Esophagus squamous epithelium (tissue), 5 donors: Measurements from ENCODE around the gene SYT17. TPM values are rescaled to one million over a fixed set of nuclear protein-coding genes. Genes with fewer than 3 reads are reported as not detected.

Source experiments
- DNase-seq: peaks from one replicate; lab custom pipeline; 2025; lab: John Stamatoyannopoulos, UW
- H3K27ac ChIP-seq, 4 donors: fragments of 200-600 bp; sonication (generic); one replicate each; pipeline ENCODE4 v1.5.1; 2016 to 2019; ENCODE audit warnings: mild to moderate bottlenecking in 1 of 4
- H3K27me3 ChIP-seq, 4 donors: fragments of 200-600 bp; sonication (generic); 1 replicate in 3 of 4; 2 replicates in 1 of 4; pipeline versions ENCODE4 v1.5.1 to v1.6.0; 2017 to 2021; ENCODE audit warnings: antibody characterized with exemption in 1 of 4
- H3K36me3 ChIP-seq, 3 donors: fragments of 200-600 bp; sonication (generic); one replicate each; pipeline ENCODE4 v1.5.1; 2016 to 2019
- H3K4me1 ChIP-seq, 3 donors: fragments of 200-600 bp; sonication (generic); one replicate each; pipeline ENCODE4 v1.5.1; 2017 to 2019
- H3K4me3 ChIP-seq, 4 donors: fragments of 200-600 bp; sonication (generic); 1 replicate in 3 of 4; 2 replicates in 1 of 4; pipeline ENCODE4 v1.5.1; 2016 to 2019; ENCODE audit warnings: mild to moderate bottlenecking in 2 of 4, moderate library complexity in 1 of 4
- H3K9me3 ChIP-seq, 3 donors: fragments of 200-600 bp; sonication (generic); one replicate each; pipeline ENCODE4 v1.5.1; 2016 to 2019
- POLR2A ChIP-seq, 4 donors: fragments of 450-650 bp; IDR thresholded peaks; one replicate each; pipeline ENCODE4 v1.6.1; 2017; ENCODE audit warnings: antibody characterized with exemption in 4 of 4, mild to moderate bottlenecking in 4 of 4, moderate library complexity in 3 of 4
- WGBS, 2 donors: methylation state at CpG; one replicate each; pipeline ENCODE4 v1.1.5; 2018; 5-methylcytosine and 5-hydroxymethylcytosine counted together
- intact Hi-C: fragments of 100-400 bp; cut with DNase I; formaldehyde crosslinking; loops from one replicate; pipeline ENCODE4 v1.15.0; 2022
- total RNA-seq, 4 donors: library from RNA; depleted of rRNA; stranded (reverse); fragments of >200 nt; gene quantifications; one replicate each; pipeline ENCODE4 v1.1.0, GENCODE V29; 2016
- TF ChIP-seq, protein P1 (sequence below), 6 experiments: fragments of 450-650 bp in 4 of 6; fragments of 200-600 bp in 2 of 6; sonication (generic) in 2 of 6; IDR thresholded peaks; one replicate each; pipeline ENCODE4 v1.5.1; 2016 to 2019; ENCODE audit warnings: antibody characterized with exemption in 6 of 6, mild to moderate bottlenecking in 4 of 6, moderate library complexity in 4 of 6
- donor health status: DM: yes; HTN: yes; CAD: no.

SYT17 gene
- total RNA-seq, 4 donors from 2014 or later = 0.88 to 7.6 (median 4.7) TPM

- no peak for TF ChIP-seq POLR2A (IDR thresholded peaks at IDR 0.05)
- TF ChIP-seq, protein P1, sequence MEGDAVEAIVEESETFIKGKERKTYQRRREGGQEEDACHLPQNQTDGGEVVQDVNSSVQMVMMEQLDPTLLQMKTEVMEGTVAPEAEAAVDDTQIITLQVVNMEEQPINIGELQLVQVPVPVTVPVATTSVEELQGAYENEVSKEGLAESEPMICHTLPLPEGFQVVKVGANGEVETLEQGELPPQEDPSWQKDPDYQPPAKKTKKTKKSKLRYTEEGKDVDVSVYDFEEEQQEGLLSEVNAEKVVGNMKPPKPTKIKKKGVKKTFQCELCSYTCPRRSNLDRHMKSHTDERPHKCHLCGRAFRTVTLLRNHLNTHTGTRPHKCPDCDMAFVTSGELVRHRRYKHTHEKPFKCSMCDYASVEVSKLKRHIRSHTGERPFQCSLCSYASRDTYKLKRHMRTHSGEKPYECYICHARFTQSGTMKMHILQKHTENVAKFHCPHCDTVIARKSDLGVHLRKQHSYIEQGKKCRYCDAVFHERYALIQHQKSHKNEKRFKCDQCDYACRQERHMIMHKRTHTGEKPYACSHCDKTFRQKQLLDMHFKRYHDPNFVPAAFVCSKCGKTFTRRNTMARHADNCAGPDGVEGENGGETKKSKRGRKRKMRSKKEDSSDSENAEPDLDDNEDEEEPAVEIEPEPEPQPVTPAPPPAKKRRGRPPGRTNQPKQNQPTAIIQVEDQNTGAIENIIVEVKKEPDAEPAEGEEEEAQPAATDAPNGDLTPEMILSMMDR (IDR thresholded peaks at IDR 0.05) = no peak
- Histone ChIP-seq H3K4me3 (no peak overlapping the region), H3K36me3 (no peaks in the 10 kb centered on the region), H3K4me1 (peaks cover 0 to 49% (median 6%) of the 10 kb centered on the region in 3 donors), H3K27ac (no peak overlapping the region), H3K9me3 (no peaks in the 10 kb centered on the region), H3K27me3 (no peaks in the 10 kb centered on the region)
- DNase-seq = no peak
- intact Hi-C loops = no loop called here
- 78 to 88% methylated on average over 4 of the region's 4 CpGs for WGBS, 2 donors
Observed at GRCh38 chr16:19287241-19287640, 119.2 kb downstream of the SYT17 start.

- Histone ChIP-seq H3K4me1 (peaks cover 0 to 39% (median 6%) of the 10 kb centered on the region in 3 donors), H3K27me3 (no peaks in the 10 kb centered on the region), H3K4me3 (no peak overlapping the region), H3K9me3 (no peaks in the 10 kb centered on the region), H3K36me3 (no peaks in the 10 kb centered on the region), H3K27ac (no peak overlapping the region)
- TF ChIP-seq, protein P1 (IDR thresholded peaks at IDR 0.05) = no peak
- no peak for TF ChIP-seq POLR2A (IDR thresholded peaks at IDR 0.05)
- no peak for DNase-seq
- 75 to 76% methylated on average over 6 to 7 of the region's 7 CpGs for WGBS, 2 donors
- intact Hi-C loops = no loop called here
Observed at GRCh38 chr16:19288872-19289799, 121.1 kb downstream of the SYT17 start.

- WGBS, 2 donors = 60 to 66% methylated on average over 3 to 4 of the region's 7 CpGs
- TF ChIP-seq, protein P1 (IDR thresholded peaks at IDR 0.05) = no peak
- no peak for TF ChIP-seq POLR2A (IDR thresholded peaks at IDR 0.05)
- Histone ChIP-seq H3K27ac (no peak overlapping the region), H3K4me1 (peaks cover 0 to 31% (median 6%) of the 10 kb centered on the region in 3 donors), H3K9me3 (no peaks in the 10 kb centered on the region), H3K36me3 (no peaks in the 10 kb centered on the region), H3K4me3 (no peak overlapping the region), H3K27me3 (no peaks in the 10 kb centered on the region)
- intact Hi-C loops = no loop called here
- DNase-seq = no peak
Observed at GRCh38 chr16:19289811-19290485, 121.9 kb downstream of the SYT17 start.

DNA sequence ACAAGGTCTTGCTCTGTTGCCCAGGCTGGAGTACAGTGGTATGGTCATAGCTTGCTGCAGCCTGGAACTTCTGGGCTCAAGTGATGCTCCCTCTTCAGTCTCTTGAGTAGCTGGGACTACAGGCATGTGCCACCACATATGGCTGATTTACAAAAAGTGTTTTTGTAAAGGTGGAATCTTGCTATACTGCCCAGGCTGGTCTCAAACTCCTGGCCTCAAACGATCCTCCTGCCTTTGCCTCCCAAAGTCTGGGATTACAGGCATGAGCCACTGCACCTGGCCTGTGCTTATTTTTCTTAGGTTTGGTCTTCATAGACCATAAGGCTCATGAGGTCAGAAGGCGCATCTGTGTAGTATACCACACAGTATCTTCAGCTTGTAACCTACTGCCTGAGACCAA is 122.8 kb downstream of the SYT17 start:
- intact Hi-C loops = no loop called here

More for the DNA sequence above, 122.8 kb downstream of the SYT17 start:
- Histone ChIP-seq H3K27ac (no peak overlapping the region), H3K9me3 (no peaks in the 10 kb centered on the region), H3K4me3 (no peak overlapping the region), H3K4me1 (peaks cover 0 to 31% (median 6%) of the 10 kb centered on the region in 3 donors), H3K36me3 (no peaks in the 10 kb centered on the region), H3K27me3 (no peaks in the 10 kb centered on the region)
- DNase-seq = no peak
- no peak for TF ChIP-seq POLR2A (IDR thresholded peaks at IDR 0.05)
- TF ChIP-seq, protein P1 (IDR thresholded peaks at IDR 0.05) = no peak
- WGBS, 2 donors = 72 to 81% methylated on average over 2 of the region's 2 CpGs
